ENCODE results near the gene CLMP.
"Not testable (repeated sequence)": the region's sequence is repeated elsewhere in the genome, so short reads cannot be mapped to it uniquely, and the experiment has no call there.

DNA sequence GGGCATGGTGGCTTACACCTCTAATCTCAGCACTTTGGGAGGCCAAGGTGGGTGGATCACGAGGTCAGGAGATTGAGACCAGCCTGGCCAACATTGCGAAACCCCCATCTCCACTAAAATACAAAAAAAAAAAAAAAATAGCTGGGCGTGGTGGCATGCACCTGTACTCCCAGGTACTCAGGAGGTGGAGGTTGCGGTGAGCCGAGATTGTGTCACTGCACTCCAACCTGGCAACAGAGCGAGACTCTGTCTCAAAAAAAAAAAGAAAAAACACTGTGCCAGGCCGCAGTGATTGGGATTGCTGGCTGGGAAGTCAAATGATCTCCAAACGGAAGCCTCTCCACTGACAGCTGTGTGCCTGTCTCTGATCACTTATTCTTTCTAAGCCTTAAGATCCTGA lies 104.9 kb downstream of the CLMP start:
- TF ChIP-seq, protein P1, sequence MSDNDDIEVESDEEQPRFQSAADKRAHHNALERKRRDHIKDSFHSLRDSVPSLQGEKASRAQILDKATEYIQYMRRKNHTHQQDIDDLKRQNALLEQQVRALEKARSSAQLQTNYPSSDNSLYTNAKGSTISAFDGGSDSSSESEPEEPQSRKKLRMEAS (IDR thresholded peaks at IDR 0.05; ENCODE audit: insufficient read depth, insufficient read length), result not testable (repeated sequence)
- not testable (repeated sequence) for TF ChIP-seq POLR2AphosphoS5 (IDR thresholded peaks at IDR 0.05; ENCODE audit: insufficient read depth, low read depth, low read length)
